ENCODE data around the gene FNDC3A. TPM values are rescaled to one million over a fixed set of nuclear protein-coding genes. Genes with fewer than 3 reads are reported as not detected.

Gene FNDC3A
- total and polyA plus RNA-seq, 4 donors = 25.2 to 89.5 (median 32.1) TPM

- no peaks in the 10 kb centered on the region for H3K36me3 ChIP-seq (ENCODE audit: control insufficient read depth in 4 of 4, insufficient read depth in 3 of 4, low read depth in 1 of 4, low read length in 3 of 4)
- H3K9me3 ChIP-seq (ENCODE audit: control insufficient read depth in 4 of 4, low read length in 3 of 4) = peaks cover 0 to 2% (median 0%) of the 10 kb centered on the region in 4 donors
- no peak for TF ChIP-seq GABPA (IDR thresholded peaks at IDR 0.05 in 1 of 2, conservative IDR thresholded peaks at IDR 0.05 in 1 of 2)
- no peak for TF ChIP-seq NR2F2 (IDR thresholded peaks at IDR 0.05)
- no peak for TF ChIP-seq HNF4G (IDR thresholded peaks at IDR 0.05)
- no peak for TF ChIP-seq RAD21 (IDR thresholded peaks at IDR 0.05)
- TF ChIP-seq YY1 (IDR thresholded peaks at IDR 0.05) = no peak
- no peak for TF ChIP-seq TAF1 (conservative IDR thresholded peaks at IDR 0.05)
- TF ChIP-seq RXRA (IDR thresholded peaks at IDR 0.05) = no peak
- no peak for TF ChIP-seq ATF3 (IDR thresholded peaks at IDR 0.05)
- no peak for TF ChIP-seq SP1 (IDR thresholded peaks at IDR 0.05)
- TF ChIP-seq MAX (IDR thresholded peaks at IDR 0.05) = no peak
- no peak for TF ChIP-seq ZBTB33 (IDR thresholded peaks at IDR 0.05)
- no peak for TF ChIP-seq REST (IDR thresholded peaks at IDR 0.05)
- no peak for TF ChIP-seq HNF4A (conservative IDR thresholded peaks at IDR 0.05)
- no peak for TF ChIP-seq FOXA2 (IDR thresholded peaks at IDR 0.05)
- TF ChIP-seq CTCF (IDR thresholded peaks at IDR 0.05; ENCODE audit: low read depth, low read length, missing input control) = no peak
- no peak for TF ChIP-seq EGR1 (IDR thresholded peaks at IDR 0.05; ENCODE audit: low read depth in 2 of 2)
- TF ChIP-seq FOXA1 (IDR thresholded peaks at IDR 0.05) = no peak
- H3K4me1 ChIP-seq (ENCODE audit: control insufficient read depth in 4 of 4, insufficient read depth in 4 of 4, low read length in 3 of 4) = peaks cover 3 to 11% (median 6%) of the 10 kb centered on the region in 4 donors
- H3K27ac ChIP-seq (ENCODE audit: low read depth in 1 of 2, low read length in 2 of 2) = no peak overlapping the region
- no peaks in the 10 kb centered on the region for H3K27me3 ChIP-seq (ENCODE audit: control insufficient read depth in 4 of 4, insufficient read depth in 4 of 4, low read length in 3 of 4)
- no peak overlapping the region for H3K4me3 ChIP-seq (ENCODE audit: low read depth in 1 of 3, low read length in 3 of 3)
- 65% methylated on average over 1 of the region's 1 CpG for WGBS
- DNase-seq (ENCODE audit: low spot score) = no peak
- H3K9ac ChIP-seq (ENCODE audit: low read depth in 1 of 2, low read length in 2 of 2) = no peak overlapping the region
Measured at GRCh38 chr13:48930918-48931317, 44.8 kb upstream of the FNDC3A start.
